ENCODE results near the gene DOP1B. TPM values are rescaled to one million over a fixed set of nuclear protein-coding genes. Genes with fewer than 3 reads are reported as not detected.

DOP1B gene
- total and polyA plus RNA-seq, 2 of the 4 experiments (the other 2 are of a cell fraction) = 8.8 to 13.0 TPM

GRCh38 chr21:36167541-36167940 is 10.9 kb downstream of the DOP1B start:
- dilution Hi-C loops (cut with HindIII; ENCODE audit: low sequenced_read_pairs, unreplicated experiment) = no loop called here
- Histone ChIP-seq H3K9me1 (ENCODE audit: insufficient read depth, low read length) (peaks cover 31% of the 10 kb centered on the region), H3K27me3 (ENCODE audit: control insufficient read depth, insufficient read depth, low read length) (no peaks in the 10 kb centered on the region), H2BK20ac (ENCODE audit: low read depth, low read length) (no peak overlapping the region), H3K9me3 (ENCODE audit: control insufficient read depth, insufficient read depth, low read length) (no peaks in the 10 kb centered on the region), H3K56ac (ENCODE audit: extremely low read depth, insufficient read depth, low read length) (no peak overlapping the region), H4K91ac (ENCODE audit: insufficient read depth, low read depth, low read length) (no peak overlapping the region), H4K8ac (ENCODE audit: low read depth in 2 of 2, low read length in 2 of 2) (no peak overlapping the region), H3K4me1 (ENCODE audit: control insufficient read depth, insufficient read depth, low read length) (peaks cover 15% of the 10 kb centered on the region), H3K27ac (ENCODE audit: insufficient read depth, low read length) (no peak overlapping the region), H2AK5ac (ENCODE audit: low read depth, low read length) (no peak overlapping the region), H4K5ac (ENCODE audit: low read depth, low read length) (no peak overlapping the region), H3K4ac (ENCODE audit: low read depth, low read length) (no peak overlapping the region), H4K20me1 (ENCODE audit: insufficient read depth, low read length) (peaks cover 9% of the 10 kb centered on the region), H3K4me2 (ENCODE audit: low read depth, low read length) (no peak overlapping the region), H3K4me3 (ENCODE audit: insufficient read depth, low read depth, low read length) (no peak overlapping the region), H3K14ac (replicated peaks; ENCODE audit: low read depth, low read length) (no peak overlapping the region), H3K9ac (ENCODE audit: low read depth, low read length) (no peak overlapping the region), H3K79me1 (ENCODE audit: low read depth in 1 of 2, low read length in 2 of 2) (peaks cover 15 to 61% of the 10 kb centered on the region in 2 experiments; a peak in 3 of 4 replicates), H3K36me3 (ENCODE audit: control insufficient read depth, insufficient read depth, low read length) (peaks cover 8% of the 10 kb centered on the region), H2BK5ac (ENCODE audit: low read depth, low read length, poor library complexity, severe bottlenecking) (no peak overlapping the region), H3K23ac (ENCODE audit: low read depth, low read length) (no peak overlapping the region), H2BK120ac (ENCODE audit: low read depth, low read length) (no peak overlapping the region), H3K18ac (ENCODE audit: low read depth, low read length) (no peak overlapping the region), H2BK15ac (ENCODE audit: low read depth, low read length) (no peak overlapping the region), H2AK9ac (replicated peaks; ENCODE audit: low read depth, low read length, poor library complexity) (no peak overlapping the region), H2AFZ (replicated peaks; ENCODE audit: low read length, poor library complexity) (no peak overlapping the region)
- WGBS, 2 experiments (ENCODE audit: extremely low coverage in 2 of 2, insufficient read length in 1 of 2) = no CpG with 5 or more reads among the region's 4 CpGs
- TF ChIP-seq ELK1 (IDR thresholded peaks at IDR 0.05; ENCODE audit: borderline replicate concordance, low read depth, low read length) = no peak
- no peak for TF ChIP-seq FOS (IDR thresholded peaks at IDR 0.05; ENCODE audit: low read depth, low read length)
- TF ChIP-seq POLR2A (IDR thresholded peaks at IDR 0.05; ENCODE audit: low read depth, low read length) = no peak
- no peak for TF ChIP-seq USF2 (IDR thresholded peaks at IDR 0.05; ENCODE audit: low read depth, low read length)
- no peak for TF ChIP-seq RFX5 (IDR thresholded peaks at IDR 0.05; ENCODE audit: low read depth, low read length)
- TF ChIP-seq CEBPB (IDR thresholded peaks at IDR 0.05; ENCODE audit: low read depth, low read length) = no peak
- no peak for TF ChIP-seq BHLHE40 (IDR thresholded peaks at IDR 0.05; ENCODE audit: low read depth, low read length)
- no peak for TF ChIP-seq NFE2L2 (IDR thresholded peaks at IDR 0.05; ENCODE audit: low read depth, low read length)
- TF ChIP-seq CTCF (conservative IDR thresholded peaks at IDR 0.05; ENCODE audit: low read depth, low read length) = no peak
- TF ChIP-seq CHD1 (IDR thresholded peaks at IDR 0.05; ENCODE audit: low read depth, low read length) = no peak
- POLR2A ChIA-PET (ENCODE audit: unreplicated experiment) = no interaction called here
- CTCF ChIA-PET = interaction anchor here (0.6 kb wide), 1 partner anchor 73 kb away, joined by 6 read pairs; no protein-coding TSS in a partner anchor
- intact Hi-C loops (cut with micrococcal nuclease) = no loop called here
- ATAC-seq (ENCODE audit: low read depth) (no peak), DNase-seq (no peak)
- in situ Hi-C loops (cut with MboI; ENCODE audit: low sequenced_read_pairs) = no loop called here
- no TSS peak for BruUV-seq (replicated peaks)

All from IMR-90 (cell line).